ENCODE data around the gene RPTOR.

The RPTOR gene

GRCh38 chr17:80513892-80514291, 30.7 kb upstream of the RPTOR start:
- no peak for DNase-seq (ENCODE audit: low read depth)

GRCh38 chr17:80516171-80516932, 28.3 kb upstream of the RPTOR start:
- H3K4me3 ChIP-seq (ENCODE audit: control insufficient read depth, low read depth, low read length): no peak overlapping the region
- no peak for DNase-seq (ENCODE audit: low read depth)
- TF ChIP-seq CTCF (IDR thresholded peaks at IDR 0.05; ENCODE audit: control insufficient read depth, insufficient read depth, low read depth, low read length, missing control alignments): no peak

More at GRCh38 chr17:80513892-80514291, 30.7 kb upstream of the RPTOR start:
- no peak for TF ChIP-seq CTCF (IDR thresholded peaks at IDR 0.05; ENCODE audit: control insufficient read depth, insufficient read depth, low read depth, low read length, missing control alignments)
- H3K4me3 ChIP-seq (ENCODE audit: control insufficient read depth, low read depth, low read length): no peak overlapping the region

- TF ChIP-seq CTCF (IDR thresholded peaks at IDR 0.05; ENCODE audit: control insufficient read depth, insufficient read depth, low read depth, low read length, missing control alignments): no peak
- no peak overlapping the region for H3K4me3 ChIP-seq (ENCODE audit: control insufficient read depth, low read depth, low read length)
- DNase-seq (ENCODE audit: low read depth): no peak
Observed at GRCh38 chr17:80517641-80518040, 27.0 kb upstream of the RPTOR start.

GRCh38 chr17:80518392-80518791, 26.2 kb upstream of the RPTOR start:
- no peak for TF ChIP-seq CTCF (IDR thresholded peaks at IDR 0.05; ENCODE audit: control insufficient read depth, insufficient read depth, low read depth, low read length, missing control alignments)
- H3K4me3 ChIP-seq (ENCODE audit: control insufficient read depth, low read depth, low read length): no peak overlapping the region
- DNase-seq (ENCODE audit: low read depth): no peak

GRCh38 chr17:80519091-80519781, 25.4 kb upstream of the RPTOR start:
- no peak for TF ChIP-seq CTCF (IDR thresholded peaks at IDR 0.05; ENCODE audit: control insufficient read depth, insufficient read depth, low read depth, low read length, missing control alignments)
- H3K4me3 ChIP-seq (ENCODE audit: control insufficient read depth, low read depth, low read length): no peak overlapping the region
- no peak for DNase-seq (ENCODE audit: low read depth)

GRCh38 chr17:80520810-80521455, 23.7 kb upstream of the RPTOR start:
- H3K4me3 ChIP-seq (ENCODE audit: control insufficient read depth, low read depth, low read length): no peak overlapping the region
- TF ChIP-seq CTCF (IDR thresholded peaks at IDR 0.05; ENCODE audit: control insufficient read depth, insufficient read depth, low read depth, low read length, missing control alignments): no peak
- no peak for DNase-seq (ENCODE audit: low read depth)
